Upper lobe of left lung (tissue), 6 donors: ENCODE results near the gene LYST. TPM values are rescaled to one million over a fixed set of nuclear protein-coding genes. Genes with fewer than 3 reads are reported as not detected.

ENCODE experiments used
- ATAC-seq, 2 donors: fragments of 200-7000 bp; cut with Tn5 transposase; one replicate each; pipeline ENCODE4 v1.9.1; 2022; ENCODE audit warnings: mild to moderate bottlenecking in 2 of 2, moderate library complexity in 2 of 2; ENCODE audit not compliant: low FRiP score in 2 of 2
- DNase-seq, 2 donors: peaks; one replicate each; pipeline ENCODE4 v3.0.0-alpha.2; 2019 to 2020
- H3K27ac ChIP-seq, 4 donors: fragments of 200-600 bp; sonication (generic); one replicate each; pipeline ENCODE4 v1.5.1; 2016 to 2019
- H3K27me3 ChIP-seq, 4 donors: fragments of 200-600 bp; sonication (generic); one replicate each; pipeline ENCODE4 v1.5.1; 2017 to 2019
- H3K36me3 ChIP-seq, 4 donors: fragments of 200-600 bp; sonication (generic); one replicate each; pipeline ENCODE4 v1.5.1; 2016 to 2019
- H3K4me1 ChIP-seq, 4 donors: fragments of 200-600 bp; sonication (generic); one replicate each; pipeline ENCODE4 v1.5.1; 2018 to 2019
- H3K4me3 ChIP-seq, 4 donors: fragments of 200-600 bp; sonication (generic); one replicate each; pipeline ENCODE4 v1.5.1; 2017 to 2019; ENCODE audit warnings: mild to moderate bottlenecking in 2 of 4, moderate library complexity in 1 of 4
- H3K9me3 ChIP-seq, 4 donors: fragments of 200-600 bp; sonication (generic); one replicate each; pipeline ENCODE4 v1.5.1; 2018 to 2019
- EP300 ChIP-seq, 4 donors: sonication (generic); formaldehyde crosslinking; IDR thresholded peaks; one replicate each; pipeline ENCODE4 v1.5.1; 2017; ENCODE audit warnings: antibody characterized with exemption in 4 of 4, control low read depth in 2 of 4
- POLR2A ChIP-seq, 4 donors: fragments of 450-650 bp; IDR thresholded peaks; one replicate each; pipeline ENCODE4 v1.5.1; 2016 to 2017; ENCODE audit warnings: antibody characterized with exemption in 4 of 4, mild to moderate bottlenecking in 2 of 4
- POLR2AphosphoS5 ChIP-seq, 2 donors: sonication (generic); formaldehyde crosslinking; IDR thresholded peaks; one replicate each; pipeline ENCODE4 v1.5.1; 2017; ENCODE audit warnings: antibody characterized with exemption in 2 of 2
- WGBS, 2 donors: methylation state at CpG; one replicate each; pipeline ENCODE4 v1.1.5; 2017 to 2018; 5-methylcytosine and 5-hydroxymethylcytosine counted together
- total RNA-seq, 6 donors: library from RNA; depleted of rRNA in 4 of 6; stranded (reverse); fragments of >200 nt in 4 of 6; gene quantifications; one replicate each; pipeline versions ENCODE4 v1.1.0 to v1.2.1, GENCODE V29; 2016 to 2021
- TF ChIP-seq, protein P1 (sequence below), 6 experiments: fragments of 450-650 bp in 4 of 6; fragments of 200-600 bp in 2 of 6; sonication (generic) in 2 of 6; IDR thresholded peaks; one replicate each; pipeline ENCODE4 v1.5.1; 2016 to 2019; ENCODE audit warnings: antibody characterized with exemption in 6 of 6
- donor health status: DM: no; HTN: no; CAD: no; lungs with moderate emphysema.
- donor health status: DM: no; HTN: yes; CAD: no; lungs with severe emphysema.

The LYST gene
- total RNA-seq, 6 donors from 2014 or later = 34.0 to 87.0 (median 54.0) TPM

DNA sequence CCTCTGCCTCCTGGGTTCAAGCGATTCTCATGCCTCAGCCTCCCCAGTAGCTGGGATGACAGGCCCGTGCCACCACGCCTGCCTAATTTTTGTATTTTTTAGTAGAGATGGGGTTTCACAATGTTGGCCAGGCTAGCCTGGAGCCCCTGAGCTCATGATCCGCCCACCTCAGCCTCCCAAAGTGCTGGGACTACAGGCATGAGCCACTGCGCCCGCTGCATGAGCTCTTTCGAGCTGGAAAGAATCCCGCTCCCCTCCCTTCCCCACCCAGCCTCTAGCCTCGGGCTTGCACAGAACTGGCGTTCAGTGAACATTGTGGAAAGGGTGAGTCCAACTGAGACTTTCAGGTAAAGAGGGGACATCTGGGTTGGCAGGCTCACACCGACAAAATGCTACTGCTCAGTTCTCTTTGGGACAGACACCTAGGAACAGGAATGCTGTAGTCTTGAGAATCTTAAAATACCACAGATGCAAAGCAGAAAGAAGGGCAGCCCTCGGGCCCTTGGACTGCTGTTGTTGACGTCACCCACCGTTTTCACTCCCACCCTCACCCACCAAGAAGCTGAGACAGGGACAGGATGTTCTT, 207.4 kb downstream of the LYST start:
- no peak for DNase-seq

DNA sequence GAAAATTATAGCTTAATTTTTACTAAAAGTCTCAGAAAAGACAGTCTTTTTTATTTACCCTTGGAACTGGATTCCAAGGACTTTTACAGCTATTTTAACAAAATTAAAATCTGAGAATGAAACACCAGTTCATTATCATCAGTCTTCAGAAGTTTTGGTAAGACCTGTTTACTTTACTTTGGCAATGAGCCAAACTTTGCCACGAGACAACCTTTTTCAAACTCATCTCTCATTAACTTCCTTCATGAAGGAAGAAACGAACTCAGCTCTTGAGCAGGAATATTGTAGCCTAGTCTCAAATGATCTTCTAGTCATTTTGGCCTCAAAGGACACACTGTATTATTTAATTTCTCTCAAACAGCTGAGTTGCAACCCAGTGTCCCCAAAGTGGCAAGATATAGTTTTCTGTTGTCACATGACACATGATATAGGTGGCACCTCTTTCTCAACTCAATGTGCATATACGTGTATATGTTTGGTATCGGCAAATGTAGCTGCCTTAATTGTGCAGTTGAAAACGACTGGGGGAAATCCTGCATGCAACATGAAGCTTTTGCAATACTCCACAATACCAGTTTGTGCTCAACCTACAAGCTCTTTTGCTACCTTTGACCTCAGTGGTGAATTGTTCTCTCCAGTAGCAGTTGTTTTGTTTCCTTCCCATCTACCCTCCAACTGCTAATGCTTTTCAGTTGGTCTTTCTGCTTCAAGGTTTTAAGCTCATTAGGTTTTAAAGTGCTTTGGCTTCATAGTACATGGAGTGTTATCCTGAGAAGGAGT, 208.8 kb downstream of the LYST start:
- ATAC-seq = no peak
- Histone ChIP-seq H3K36me3 (peaks cover 9 to 23% (median 14%) of the 10 kb centered on the region in 4 donors), H3K4me3 (no peak overlapping the region), H3K27me3 (no peaks in the 10 kb centered on the region), H3K4me1 (no peaks in the 10 kb centered on the region), H3K9me3 (no peaks in the 10 kb centered on the region), H3K27ac (no peak overlapping the region)
- WGBS, 2 donors = 48 to 57% methylated on average over 5 of the region's 5 CpGs
- no peak for DNase-seq
- no peak for TF ChIP-seq EP300 (IDR thresholded peaks at IDR 0.05)
- no peak for TF ChIP-seq POLR2AphosphoS5 (IDR thresholded peaks at IDR 0.05)
- TF ChIP-seq, protein P1, sequence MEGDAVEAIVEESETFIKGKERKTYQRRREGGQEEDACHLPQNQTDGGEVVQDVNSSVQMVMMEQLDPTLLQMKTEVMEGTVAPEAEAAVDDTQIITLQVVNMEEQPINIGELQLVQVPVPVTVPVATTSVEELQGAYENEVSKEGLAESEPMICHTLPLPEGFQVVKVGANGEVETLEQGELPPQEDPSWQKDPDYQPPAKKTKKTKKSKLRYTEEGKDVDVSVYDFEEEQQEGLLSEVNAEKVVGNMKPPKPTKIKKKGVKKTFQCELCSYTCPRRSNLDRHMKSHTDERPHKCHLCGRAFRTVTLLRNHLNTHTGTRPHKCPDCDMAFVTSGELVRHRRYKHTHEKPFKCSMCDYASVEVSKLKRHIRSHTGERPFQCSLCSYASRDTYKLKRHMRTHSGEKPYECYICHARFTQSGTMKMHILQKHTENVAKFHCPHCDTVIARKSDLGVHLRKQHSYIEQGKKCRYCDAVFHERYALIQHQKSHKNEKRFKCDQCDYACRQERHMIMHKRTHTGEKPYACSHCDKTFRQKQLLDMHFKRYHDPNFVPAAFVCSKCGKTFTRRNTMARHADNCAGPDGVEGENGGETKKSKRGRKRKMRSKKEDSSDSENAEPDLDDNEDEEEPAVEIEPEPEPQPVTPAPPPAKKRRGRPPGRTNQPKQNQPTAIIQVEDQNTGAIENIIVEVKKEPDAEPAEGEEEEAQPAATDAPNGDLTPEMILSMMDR (IDR thresholded peaks at IDR 0.05) = no peak
- TF ChIP-seq POLR2A (IDR thresholded peaks at IDR 0.05) = no peak

More for the DNA sequence above, 207.4 kb downstream of the LYST start:
- Histone ChIP-seq H3K27me3 (no peaks in the 10 kb centered on the region), H3K9me3 (no peaks in the 10 kb centered on the region), H3K4me1 (no peaks in the 10 kb centered on the region), H3K27ac (no peak overlapping the region), H3K36me3 (peaks cover 10 to 35% (median 19%) of the 10 kb centered on the region in 4 donors), H3K4me3 (no peak overlapping the region)
- TF ChIP-seq POLR2A (IDR thresholded peaks at IDR 0.05) (no peak), EP300 (IDR thresholded peaks at IDR 0.05) (no peak), POLR2AphosphoS5 (IDR thresholded peaks at IDR 0.05) (no peak)
- TF ChIP-seq, protein P1 (IDR thresholded peaks at IDR 0.05) = no peak
- WGBS, 2 donors = 93% methylated on average over 14 of the region's 14 CpGs
- no peak for ATAC-seq

DNA sequence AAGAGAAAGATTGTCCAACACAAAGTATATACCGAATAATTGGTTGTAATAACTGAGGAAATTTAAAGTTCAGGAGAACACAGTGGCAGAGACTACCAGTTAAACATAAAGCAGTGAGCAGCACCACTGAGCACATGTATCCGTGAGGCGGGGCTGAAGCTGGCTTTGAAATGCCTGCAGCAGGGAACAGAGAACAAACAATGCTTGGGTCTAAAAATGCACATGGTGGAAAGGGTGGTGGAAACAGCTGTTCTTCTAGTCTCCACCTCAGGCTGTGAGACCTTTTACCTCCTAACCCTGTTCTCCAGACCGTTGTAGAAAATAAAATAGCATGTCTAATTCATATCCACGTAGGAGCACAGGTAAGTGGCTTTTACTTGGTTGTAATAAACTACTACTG, 209.4 kb downstream of the LYST start:
- ATAC-seq = no peak

DNA sequence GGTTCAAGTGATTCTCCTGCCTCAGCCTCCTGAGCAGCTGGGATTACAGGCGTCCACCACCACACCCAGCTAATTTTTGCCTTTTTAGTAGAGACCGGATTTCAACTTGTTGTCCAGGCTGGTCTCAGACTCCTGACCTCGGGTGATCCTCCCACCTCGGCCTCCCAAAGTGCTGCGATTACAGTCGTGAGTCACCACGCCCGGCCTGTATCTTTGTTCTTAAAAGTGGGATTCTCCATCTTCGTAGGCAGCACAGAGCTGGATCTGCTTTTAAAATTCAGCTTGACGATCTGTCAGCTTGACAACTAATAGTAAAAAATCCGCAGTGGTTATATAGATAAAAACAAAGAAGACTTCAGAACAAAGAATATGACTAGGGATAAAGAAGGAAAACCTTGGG, 214.3 kb downstream of the LYST start:
- ATAC-seq = no peak

More for the DNA sequence above, 209.4 kb downstream of the LYST start:
- Histone ChIP-seq H3K4me3 (no peak overlapping the region), H3K27ac (no peak overlapping the region), H3K9me3 (no peaks in the 10 kb centered on the region), H3K36me3 (peaks cover 3 to 16% (median 8%) of the 10 kb centered on the region in 4 donors), H3K4me1 (no peaks in the 10 kb centered on the region), H3K27me3 (no peaks in the 10 kb centered on the region)
- no peak for TF ChIP-seq POLR2A (IDR thresholded peaks at IDR 0.05)
- no peak for TF ChIP-seq POLR2AphosphoS5 (IDR thresholded peaks at IDR 0.05)
- TF ChIP-seq, protein P1 (IDR thresholded peaks at IDR 0.05) = no peak
- TF ChIP-seq EP300 (IDR thresholded peaks at IDR 0.05) = no peak
- 82 to 87% methylated on average over 5 of the region's 5 CpGs for WGBS, 2 donors
- no peak for DNase-seq

More for the DNA sequence above, 214.3 kb downstream of the LYST start:
- no peak overlapping the region for H3K4me3 ChIP-seq
- no peaks in the 10 kb centered on the region for H3K9me3 ChIP-seq
- WGBS, 2 donors = 95 to 96% methylated on average over 11 of the region's 11 CpGs
- H3K27me3 ChIP-seq = peaks cover 0 to 42% (median 18%) of the 10 kb centered on the region in 4 donors
- no peaks in the 10 kb centered on the region for H3K36me3 ChIP-seq
- H3K4me1 ChIP-seq = peaks cover 22 to 32% (median 25%) of the 10 kb centered on the region in 4 donors
- no peak overlapping the region for H3K27ac ChIP-seq
- TF ChIP-seq, protein P1 (IDR thresholded peaks at IDR 0.05) = no peak
- TF ChIP-seq EP300 (IDR thresholded peaks at IDR 0.05) = no peak
- TF ChIP-seq POLR2AphosphoS5 (IDR thresholded peaks at IDR 0.05) = no peak
- TF ChIP-seq POLR2A (IDR thresholded peaks at IDR 0.05) = no peak
- no peak for DNase-seq
